CD14-positive monocyte (primary cell): Measurements from ENCODE around the gene DIDO1. TPM values are rescaled to one million over a fixed set of nuclear protein-coding genes. Genes with fewer than 3 reads are reported as not detected.

Experiments
- DNase-seq, 3 donors: peaks; one replicate each; pipeline ENCODE4 v3.0.0-alpha.2; 2011 to 2022
- H2AFZ ChIP-seq: 2 replicates; pipeline ENCODE4 v1.6.0; 2012; ENCODE audit warnings: mild to moderate bottlenecking, low read depth, low read length, inconsistent platforms; ENCODE audit not compliant: insufficient read depth, poor library complexity, severe bottlenecking
- H3K27ac ChIP-seq, 2 donors: 1 replicate in 1 of 2; 2 replicates in 1 of 2; pipeline ENCODE4 v1.5.1; 2012 to 2013; ENCODE audit warnings: low read length in 2 of 2, control low read depth in 1 of 2, inconsistent platforms in 1 of 2, low read depth in 1 of 2, mild to moderate bottlenecking in 1 of 2
- H3K27me3 ChIP-seq, 2 donors: one replicate each; pipeline versions ENCODE4 v1.6.0 to v1.6.1; 2011 to 2013; ENCODE audit warnings: low read length in 2 of 2; ENCODE audit not compliant: control insufficient read depth in 2 of 2, insufficient read depth in 2 of 2
- H3K36me3 ChIP-seq, 2 donors: replicated peaks in 1 of 2; 1 replicate in 1 of 2; 2 replicates in 1 of 2; pipeline versions ENCODE4 v1.5.1 to v1.6.1; 2012 to 2013; ENCODE audit warnings: low read length in 2 of 2, control low read depth in 1 of 2, inconsistent platforms in 1 of 2, mild to moderate bottlenecking in 1 of 2; ENCODE audit not compliant: insufficient read depth in 2 of 2, control insufficient read depth in 1 of 2
- H3K4me1 ChIP-seq, 2 donors: 1 replicate in 1 of 2; 2 replicates in 1 of 2; pipeline versions ENCODE4 v1.5.1 to v1.6.1; 2012 to 2013; ENCODE audit warnings: low read length in 2 of 2, control low read depth in 1 of 2, inconsistent platforms in 1 of 2, mild to moderate bottlenecking in 1 of 2, moderate library complexity in 1 of 2; ENCODE audit not compliant: insufficient read depth in 2 of 2, control insufficient read depth in 1 of 2
- H3K4me2 ChIP-seq: replicated peaks from 2 replicates; pipeline ENCODE3; 2012; ENCODE audit warnings: low read length, moderate library complexity, mild to moderate bottlenecking; ENCODE audit not compliant: poor library complexity, severe bottlenecking; ENCODE audit errors: extremely low read depth
- H3K4me3 ChIP-seq, 3 experiments: fragments of 200-600 bp in 1 of 3; sonication (generic) in 1 of 3; replicated peaks in 1 of 3; 1 replicate in 2 of 3; 2 replicates in 1 of 3; pipeline ENCODE4 v1.5.1; 2011 to 2013; ENCODE audit warnings: low read length in 3 of 3, mild to moderate bottlenecking in 3 of 3, control low read depth in 2 of 3, low read depth in 2 of 3, inconsistent platforms in 1 of 3, moderate library complexity in 1 of 3
- H3K79me2 ChIP-seq: 2 replicates; pipeline ENCODE4 v1.6.0; 2012; ENCODE audit warnings: mild to moderate bottlenecking, control low read depth, inconsistent platforms, low read length, moderate library complexity; ENCODE audit not compliant: insufficient read depth
- H3K9ac ChIP-seq: 2 replicates; pipeline ENCODE4 v1.6.0; 2017; ENCODE audit warnings: low read length, mild to moderate bottlenecking; ENCODE audit not compliant: insufficient read depth, poor library complexity, severe bottlenecking
- H3K9me3 ChIP-seq, 2 donors: replicated peaks in 1 of 2; 1 replicate in 1 of 2; 2 replicates in 1 of 2; pipeline versions ENCODE4 v1.5.1 to v1.6.1; 2012 to 2013; ENCODE audit warnings: low read length in 2 of 2, control low read depth in 1 of 2; ENCODE audit not compliant: control insufficient read depth in 1 of 2, insufficient read depth in 1 of 2
- H4K20me1 ChIP-seq: 2 replicates; pipeline ENCODE4 v1.6.0; 2012; ENCODE audit warnings: mild to moderate bottlenecking, low read length, control low read depth, moderate library complexity; ENCODE audit not compliant: insufficient read depth
- H3K27ac Mint-ChIP-seq, 7 donors: one replicate each; pipeline ENCODE4 v1.8.0; 2020; ENCODE audit warnings: mild to moderate bottlenecking in 7 of 7, mixed read lengths in 7 of 7, moderate library complexity in 6 of 7, inconsistent platforms in 2 of 7
- H3K27me3 Mint-ChIP-seq, 3 donors: one replicate each; pipeline ENCODE4 v1.8.0; 2021 to 2022; ENCODE audit warnings: low read depth in 3 of 3, mild to moderate bottlenecking in 3 of 3, mixed read lengths in 3 of 3, moderate library complexity in 3 of 3, inconsistent platforms in 1 of 3
- H3K36me3 Mint-ChIP-seq, 2 donors: one replicate each; pipeline ENCODE4 v1.8.0; 2020; ENCODE audit warnings: mixed read lengths in 2 of 2, inconsistent platforms in 1 of 2, mild to moderate bottlenecking in 1 of 2
- H3K4me1 Mint-ChIP-seq: one replicate; pipeline ENCODE4 v1.8.0; 2020; ENCODE audit warnings: mild to moderate bottlenecking, mixed read lengths
- H3K4me3 Mint-ChIP-seq, 2 donors: one replicate each; pipeline ENCODE4 v1.8.0; 2020; ENCODE audit warnings: mild to moderate bottlenecking in 2 of 2, mixed read lengths in 2 of 2, moderate library complexity in 1 of 2
- H3K9me3 Mint-ChIP-seq, 7 donors: one replicate each; pipeline ENCODE4 v1.8.0; 2020 to 2022; ENCODE audit warnings: mixed read lengths in 7 of 7, mild to moderate bottlenecking in 6 of 7, moderate library complexity in 6 of 7, inconsistent platforms in 2 of 7
- WGBS: methylation state at CpG from one replicate; pipeline ENCODE4 v1.1.5; 2013; ENCODE audit warnings: missing lambda C conversion rate; ENCODE audit not compliant: insufficient coverage; 5-methylcytosine and 5-hydroxymethylcytosine counted together
- intact Hi-C, 2 donors: fragments of 100-400 bp; cut with micrococcal nuclease; formaldehyde crosslinking; loops; one replicate each; pipeline versions ENCODE4 v1.15.0 to v1.15.1; 2023
- polyA plus RNA-seq, 3 donors: library from polyadenylated mRNA; depleted of rRNA in 1 of 3; unstranded in 2 of 3; stranded (reverse) in 1 of 3; fragments of 300-500 nt in 2 of 3; fragments of >200 nt in 1 of 3; fragmentation: Illumina TruSeq in 2 of 3; gene quantifications; 1 replicate in 2 of 3; 2 replicates in 1 of 3; pipeline ENCODE4 v1.2.3, GENCODE V29; 2012 to 2021
- TF ChIP-seq, protein P1 (sequence below): fragments of 200-600 bp; IDR thresholded peaks from one replicate; pipeline ENCODE4 v1.8.0; 2022; ENCODE audit warnings: antibody characterized with exemption, mild to moderate bottlenecking

Gene DIDO1
- polyA plus RNA-seq, 3 donors = 8.5 to 23.8 (median 12.9) TPM

DNA sequence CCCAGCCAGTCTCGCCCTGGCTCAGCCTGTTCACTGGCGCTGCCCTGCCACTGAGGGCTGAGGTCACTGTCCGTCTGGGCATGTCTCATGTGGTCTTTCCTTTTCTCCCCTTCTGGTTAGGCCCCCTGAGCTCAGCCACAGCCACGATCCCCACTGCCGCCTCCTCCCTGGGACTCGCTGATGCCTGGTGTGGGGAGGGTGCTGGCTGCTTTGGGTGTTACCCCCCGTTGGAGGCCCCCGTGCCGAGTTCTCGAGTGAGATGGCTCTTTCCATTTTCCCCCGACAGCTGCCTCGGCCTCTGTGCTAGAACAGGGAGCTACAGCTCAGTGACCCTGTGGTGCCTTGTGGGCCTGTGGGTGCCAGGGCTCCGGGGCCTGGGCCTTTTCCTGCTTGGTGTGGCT lies 49.8 kb downstream of the DIDO1 start:
- H3K4me1 ChIP-seq = no peaks in the 10 kb centered on the region
- no peak overlapping the region for H3K9ac ChIP-seq
- no peaks in the 10 kb centered on the region for H3K79me2 ChIP-seq
- Mint-ChIP-seq H3K9me3 (peaks cover 0 to 2% (median 0%) of the 10 kb centered on the region in 7 donors), H3K27me3 (peaks cover 2 to 23% (median 14%) of the 10 kb centered on the region in 3 donors), H3K4me3 (no peak overlapping the region), H3K36me3 (peaks cover 9 to 19% of the 10 kb centered on the region in 2 donors), H3K27ac (peak overlapping the region in 1 of 7 donors; percentile 10), H3K4me1 (peaks cover 20% of the 10 kb centered on the region)
- TF ChIP-seq, protein P1, sequence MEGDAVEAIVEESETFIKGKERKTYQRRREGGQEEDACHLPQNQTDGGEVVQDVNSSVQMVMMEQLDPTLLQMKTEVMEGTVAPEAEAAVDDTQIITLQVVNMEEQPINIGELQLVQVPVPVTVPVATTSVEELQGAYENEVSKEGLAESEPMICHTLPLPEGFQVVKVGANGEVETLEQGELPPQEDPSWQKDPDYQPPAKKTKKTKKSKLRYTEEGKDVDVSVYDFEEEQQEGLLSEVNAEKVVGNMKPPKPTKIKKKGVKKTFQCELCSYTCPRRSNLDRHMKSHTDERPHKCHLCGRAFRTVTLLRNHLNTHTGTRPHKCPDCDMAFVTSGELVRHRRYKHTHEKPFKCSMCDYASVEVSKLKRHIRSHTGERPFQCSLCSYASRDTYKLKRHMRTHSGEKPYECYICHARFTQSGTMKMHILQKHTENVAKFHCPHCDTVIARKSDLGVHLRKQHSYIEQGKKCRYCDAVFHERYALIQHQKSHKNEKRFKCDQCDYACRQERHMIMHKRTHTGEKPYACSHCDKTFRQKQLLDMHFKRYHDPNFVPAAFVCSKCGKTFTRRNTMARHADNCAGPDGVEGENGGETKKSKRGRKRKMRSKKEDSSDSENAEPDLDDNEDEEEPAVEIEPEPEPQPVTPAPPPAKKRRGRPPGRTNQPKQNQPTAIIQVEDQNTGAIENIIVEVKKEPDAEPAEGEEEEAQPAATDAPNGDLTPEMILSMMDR = no peak
- no peak for DNase-seq
- no peak overlapping the region for H2AFZ ChIP-seq
- H3K27ac ChIP-seq = no peak overlapping the region
- intact Hi-C loops = no loop called here
- no peaks in the 10 kb centered on the region for H3K27me3 ChIP-seq
- WGBS = 81% methylated on average over 8 of the region's 13 CpGs
- H3K4me3 ChIP-seq = no peak overlapping the region
- peaks cover 14% of the 10 kb centered on the region for H4K20me1 ChIP-seq
- H3K4me2 ChIP-seq = no peak overlapping the region
- H3K9me3 ChIP-seq = no peaks in the 10 kb centered on the region
- H3K36me3 ChIP-seq = peaks cover 15 to 26% of the 10 kb centered on the region in 2 donors

DNA sequence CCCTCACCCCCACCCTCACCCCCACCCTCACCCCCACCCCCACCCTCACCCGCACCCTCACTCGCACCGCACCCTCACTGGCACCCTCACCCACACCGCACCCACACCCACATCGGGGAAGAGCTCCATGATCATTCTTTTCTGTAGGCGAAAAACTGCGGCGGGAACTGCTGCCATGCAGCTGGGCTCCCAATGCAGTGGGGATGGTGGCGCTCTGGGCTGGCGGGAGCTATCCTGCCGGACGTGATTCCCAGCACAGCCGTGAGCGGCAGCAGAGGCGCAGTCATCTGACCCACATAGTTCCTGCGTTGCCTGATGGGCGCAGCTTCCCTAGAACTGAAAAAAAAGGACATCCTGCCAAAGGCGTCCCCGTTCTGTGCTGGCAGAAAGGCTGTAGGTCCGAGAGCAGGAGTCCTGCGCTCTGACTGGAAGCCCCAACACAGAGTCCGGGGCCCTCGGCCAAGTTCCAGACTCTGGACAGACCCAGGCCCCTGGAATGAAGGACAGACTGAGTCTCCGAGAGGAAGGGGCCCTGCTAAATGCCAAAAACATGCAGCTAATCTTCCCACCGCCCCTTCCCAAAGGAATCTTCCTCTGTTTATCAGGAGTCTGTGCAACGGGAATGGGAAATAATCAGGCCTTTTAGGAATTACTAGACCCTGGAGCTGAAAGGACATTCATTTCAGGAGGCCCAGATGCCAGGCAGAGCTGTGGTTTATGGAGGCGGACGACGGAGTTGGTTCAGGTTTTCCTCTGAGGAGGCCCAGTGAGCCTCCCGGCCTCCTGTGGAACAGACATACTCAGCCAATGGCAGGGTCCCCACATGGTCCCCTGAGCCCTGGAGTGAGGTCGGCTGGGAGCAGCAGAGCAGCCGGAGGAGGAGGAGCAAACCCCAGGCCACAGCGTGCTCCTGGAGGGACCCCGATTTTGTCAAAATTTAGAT lies 50.6 kb downstream of the DIDO1 start:
- peak overlapping the region in 1 of 7 donors; percentile 13 for H3K27ac Mint-ChIP-seq
- TF ChIP-seq, protein P1 = no peak
- H2AFZ ChIP-seq = no peak overlapping the region
- H3K27ac ChIP-seq = no peak overlapping the region
- peaks cover 0 to 2% (median 0%) of the 10 kb centered on the region in 7 donors for H3K9me3 Mint-ChIP-seq
- no peaks in the 10 kb centered on the region for H3K9me3 ChIP-seq
- H3K27me3 ChIP-seq = no peaks in the 10 kb centered on the region
- no peak overlapping the region for H3K9ac ChIP-seq
- whole genome bisulfite sequencing = 50% methylated on average over 28 of the region's 34 CpGs
- peaks cover 2 to 23% (median 14%) of the 10 kb centered on the region in 3 donors for H3K27me3 Mint-ChIP-seq
- H4K20me1 ChIP-seq = peaks cover 12% of the 10 kb centered on the region
- H3K36me3 ChIP-seq = peaks cover 8 to 18% of the 10 kb centered on the region in 2 donors
- intact Hi-C loops = no loop called here
- peaks cover 20% of the 10 kb centered on the region for H3K4me1 Mint-ChIP-seq
- no peak overlapping the region for H3K4me2 ChIP-seq
- peak in 1 of 3 donors; percentile 29 for DNase-seq
- no peak overlapping the region for H3K4me3 ChIP-seq
- H3K36me3 Mint-ChIP-seq = peaks cover 5 to 14% of the 10 kb centered on the region in 2 donors
- no peaks in the 10 kb centered on the region for H3K79me2 ChIP-seq
- H3K4me3 Mint-ChIP-seq = no peak overlapping the region
- H3K4me1 ChIP-seq = no peaks in the 10 kb centered on the region
